ENCODE data around the gene ZMIZ1.

ZMIZ1 gene

DNA sequence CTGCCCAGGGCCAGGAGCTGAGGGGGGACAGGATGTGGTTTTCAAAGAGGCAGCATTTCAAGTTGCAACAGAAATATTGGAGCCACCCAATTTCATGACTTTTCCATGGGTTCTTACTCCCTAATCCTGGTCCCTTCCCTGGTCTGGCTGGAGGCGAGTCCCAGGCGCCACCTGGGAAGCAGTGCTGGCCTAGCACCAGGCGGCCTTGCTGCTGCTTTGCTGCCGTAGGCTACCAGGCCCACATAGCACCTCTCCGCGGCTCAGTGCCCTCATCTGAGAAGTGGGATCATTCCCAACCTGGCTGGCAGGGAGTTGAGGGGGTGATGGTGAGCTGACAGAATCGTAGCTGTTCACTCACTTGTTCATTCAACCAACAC, 33.7 kb downstream of the ZMIZ1 start:
- no peak overlapping the region for H3K27ac ChIP-seq (ENCODE audit: low read depth, low read length)
- no peak overlapping the region for H2AK5ac ChIP-seq (ENCODE audit: low read length)
- no peak overlapping the region for H3K4me2 ChIP-seq (ENCODE audit: low read length)
- peak; percentile 53 for DNase-seq
- no peaks in the 10 kb centered on the region for H3K36me3 ChIP-seq (ENCODE audit: control insufficient read depth, insufficient read depth, low read length)
- peaks cover 78% of the 10 kb centered on the region for H3K79me1 ChIP-seq (ENCODE audit: low read length)
- H3K79me2 ChIP-seq (ENCODE audit: control insufficient read depth, insufficient read depth, low read length) = peaks cover 97% of the 10 kb centered on the region
- no peak overlapping the region for H3K4me3 ChIP-seq (ENCODE audit: low read length)
- H3K23ac ChIP-seq (ENCODE audit: low read length) = no peak overlapping the region
- no peak overlapping the region for H2BK5ac ChIP-seq (ENCODE audit: low read length)
- no peak overlapping the region for H4K8ac ChIP-seq (ENCODE audit: low read depth, low read length)
- H3K9ac ChIP-seq (ENCODE audit: low read length) = no peak overlapping the region
- no peak overlapping the region for H4K5ac ChIP-seq (ENCODE audit: low read length)
- H3K4ac ChIP-seq (ENCODE audit: low read depth, low read length) = no peak overlapping the region
- H3K18ac ChIP-seq (ENCODE audit: low read length) = no peak overlapping the region
- H3K27me3 ChIP-seq (ENCODE audit: insufficient read depth, low read length, poor library complexity) = no peaks in the 10 kb centered on the region
- no peak overlapping the region for H3K56ac ChIP-seq (ENCODE audit: low read length)
- H3K4me1 ChIP-seq (ENCODE audit: control insufficient read depth, low read depth, low read length) = peaks cover 6% of the 10 kb centered on the region
- H2BK120ac ChIP-seq (ENCODE audit: low read depth, low read length) = no peak overlapping the region
- no CpG with 5 or more reads among the region's 7 CpGs for WGBS (ENCODE audit: extremely low coverage, insufficient coverage, low lambda C conversion rate)
- no peak overlapping the region for H2BK15ac ChIP-seq (replicated peaks; ENCODE audit: low read depth)

- no peak overlapping the region for H4K8ac ChIP-seq (ENCODE audit: low read depth, low read length)
These were observed 34.4 kb downstream of the ZMIZ1 start for GRCh38 chr10:79103129-79103528.

DNA sequence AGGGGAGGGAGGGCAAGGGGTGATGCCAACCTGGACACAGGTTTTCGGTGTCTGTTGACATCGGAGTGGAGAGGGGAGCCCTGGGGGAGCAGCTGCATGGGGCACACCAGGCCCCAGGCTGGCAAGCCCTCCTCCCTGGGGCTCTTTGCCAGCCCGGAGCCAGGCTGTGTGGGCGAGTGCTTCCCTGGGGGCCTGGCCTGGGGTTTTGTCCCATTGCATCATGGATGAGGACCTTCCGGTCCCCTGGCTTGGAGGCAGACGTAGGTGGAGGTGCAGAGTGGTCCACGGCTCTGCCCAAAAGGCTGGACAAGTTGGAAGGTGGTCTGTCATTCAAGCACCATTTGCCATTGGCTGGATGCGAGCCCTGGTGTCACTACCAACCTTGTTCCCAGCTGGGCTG, 34.8 kb downstream of the ZMIZ1 start:
- Histone ChIP-seq H2AK5ac (ENCODE audit: low read length) (no peak overlapping the region), H2BK5ac (ENCODE audit: low read length) (no peak overlapping the region), H2BK120ac (ENCODE audit: low read depth, low read length) (no peak overlapping the region), H4K5ac (ENCODE audit: low read length) (no peak overlapping the region), H3K18ac (ENCODE audit: low read length) (no peak overlapping the region), H3K4me1 (ENCODE audit: control insufficient read depth, low read depth, low read length) (peaks cover 3% of the 10 kb centered on the region), H3K4me3 (ENCODE audit: low read length) (no peak overlapping the region), H3K79me2 (ENCODE audit: control insufficient read depth, insufficient read depth, low read length) (peaks cover 96% of the 10 kb centered on the region), H3K23ac (ENCODE audit: low read length) (no peak overlapping the region), H3K36me3 (ENCODE audit: control insufficient read depth, insufficient read depth, low read length) (no peaks in the 10 kb centered on the region), H3K79me1 (ENCODE audit: low read length) (peaks cover 78% of the 10 kb centered on the region), H2BK15ac (replicated peaks; ENCODE audit: low read depth) (no peak overlapping the region), H3K9ac (ENCODE audit: low read length) (no peak overlapping the region), H3K4me2 (ENCODE audit: low read length) (no peak overlapping the region), H3K56ac (ENCODE audit: low read length) (no peak overlapping the region), H3K27me3 (ENCODE audit: insufficient read depth, low read length, poor library complexity) (no peaks in the 10 kb centered on the region), H3K27ac (ENCODE audit: low read depth, low read length) (no peak overlapping the region), H3K4ac (ENCODE audit: low read depth, low read length) (no peak overlapping the region), H4K8ac (ENCODE audit: low read depth, low read length) (no peak overlapping the region)
- WGBS (ENCODE audit: extremely low coverage, insufficient coverage, low lambda C conversion rate) = no CpG with 5 or more reads among the region's 8 CpGs
- DNase-seq = no peak

More at GRCh38 chr10:79103129-79103528, 34.4 kb downstream of the ZMIZ1 start:
- no peak overlapping the region for H4K5ac ChIP-seq (ENCODE audit: low read length)
- H3K79me2 ChIP-seq (ENCODE audit: control insufficient read depth, insufficient read depth, low read length) = peaks cover 96% of the 10 kb centered on the region
- no peak overlapping the region for H3K23ac ChIP-seq (ENCODE audit: low read length)
- no peak overlapping the region for H3K9ac ChIP-seq (ENCODE audit: low read length)
- H3K4ac ChIP-seq (ENCODE audit: low read depth, low read length) = no peak overlapping the region
- no CpG with 5 or more reads among the region's 13 CpGs for WGBS (ENCODE audit: extremely low coverage, insufficient coverage, low lambda C conversion rate)
- no peak overlapping the region for H3K18ac ChIP-seq (ENCODE audit: low read length)
- no peak overlapping the region for H3K4me3 ChIP-seq (ENCODE audit: low read length)
- peaks cover 6% of the 10 kb centered on the region for H3K4me1 ChIP-seq (ENCODE audit: control insufficient read depth, low read depth, low read length)
- DNase-seq = no peak
- no peak overlapping the region for H3K4me2 ChIP-seq (ENCODE audit: low read length)
- H3K79me1 ChIP-seq (ENCODE audit: low read length) = peaks cover 78% of the 10 kb centered on the region
- no peak overlapping the region for H2AK5ac ChIP-seq (ENCODE audit: low read length)
- H3K27me3 ChIP-seq (ENCODE audit: insufficient read depth, low read length, poor library complexity) = no peaks in the 10 kb centered on the region
- no peak overlapping the region for H3K56ac ChIP-seq (ENCODE audit: low read length)
- no peak overlapping the region for H2BK5ac ChIP-seq (ENCODE audit: low read length)
- no peaks in the 10 kb centered on the region for H3K36me3 ChIP-seq (ENCODE audit: control insufficient read depth, insufficient read depth, low read length)
- H3K27ac ChIP-seq (ENCODE audit: low read depth, low read length) = no peak overlapping the region
- H2BK120ac ChIP-seq (ENCODE audit: low read depth, low read length) = no peak overlapping the region
- H2BK15ac ChIP-seq (replicated peaks; ENCODE audit: low read depth) = no peak overlapping the region

GRCh38 chr10:79105150-79105739, 36.5 kb downstream of the ZMIZ1 start:
- H3K4ac ChIP-seq (ENCODE audit: low read depth, low read length) = no peak overlapping the region
- H3K18ac ChIP-seq (ENCODE audit: low read length) = no peak overlapping the region
- H3K23ac ChIP-seq (ENCODE audit: low read length) = no peak overlapping the region
- H3K4me2 ChIP-seq (ENCODE audit: low read length) = no peak overlapping the region
- no peak overlapping the region for H3K56ac ChIP-seq (ENCODE audit: low read length)
- no peak overlapping the region for H3K27ac ChIP-seq (ENCODE audit: low read depth, low read length)
- H2BK15ac ChIP-seq (replicated peaks; ENCODE audit: low read depth) = no peak overlapping the region
- H3K4me3 ChIP-seq (ENCODE audit: low read length) = no peak overlapping the region
- H2BK120ac ChIP-seq (ENCODE audit: low read depth, low read length) = no peak overlapping the region
- H4K8ac ChIP-seq (ENCODE audit: low read depth, low read length) = no peak overlapping the region
- no CpG with 5 or more reads among the region's 11 CpGs for WGBS (ENCODE audit: extremely low coverage, insufficient coverage, low lambda C conversion rate)
- no peak overlapping the region for H2BK5ac ChIP-seq (ENCODE audit: low read length)
- H4K5ac ChIP-seq (ENCODE audit: low read length) = no peak overlapping the region
- DNase-seq = no peak
- H3K79me1 ChIP-seq (ENCODE audit: low read length) = peaks cover 78% of the 10 kb centered on the region
- H3K27me3 ChIP-seq (ENCODE audit: insufficient read depth, low read length, poor library complexity) = no peaks in the 10 kb centered on the region
- H3K36me3 ChIP-seq (ENCODE audit: control insufficient read depth, insufficient read depth, low read length) = no peaks in the 10 kb centered on the region
- no peak overlapping the region for H2AK5ac ChIP-seq (ENCODE audit: low read length)
- no peak overlapping the region for H3K9ac ChIP-seq (ENCODE audit: low read length)
- peaks cover 3% of the 10 kb centered on the region for H3K4me1 ChIP-seq (ENCODE audit: control insufficient read depth, low read depth, low read length)
- peaks cover 96% of the 10 kb centered on the region for H3K79me2 ChIP-seq (ENCODE audit: control insufficient read depth, insufficient read depth, low read length)

- no peak overlapping the region for H3K23ac ChIP-seq (ENCODE audit: low read length)
- no peak overlapping the region for H4K5ac ChIP-seq (ENCODE audit: low read length)
- no peak overlapping the region for H3K4ac ChIP-seq (ENCODE audit: low read depth, low read length)
- no peak overlapping the region for H2BK15ac ChIP-seq (replicated peaks; ENCODE audit: low read depth)
- H3K56ac ChIP-seq (ENCODE audit: low read length) = no peak overlapping the region
- no peak overlapping the region for H2BK5ac ChIP-seq (ENCODE audit: low read length)
- H3K27me3 ChIP-seq (ENCODE audit: insufficient read depth, low read length, poor library complexity) = no peaks in the 10 kb centered on the region
- WGBS (ENCODE audit: extremely low coverage, insufficient coverage, low lambda C conversion rate) = no CpG with 5 or more reads among the region's 6 CpGs
- H3K4me2 ChIP-seq (ENCODE audit: low read length) = no peak overlapping the region
- H3K18ac ChIP-seq (ENCODE audit: low read length) = no peak overlapping the region
- peaks cover 3% of the 10 kb centered on the region for H3K4me1 ChIP-seq (ENCODE audit: control insufficient read depth, low read depth, low read length)
- no peaks in the 10 kb centered on the region for H3K36me3 ChIP-seq (ENCODE audit: control insufficient read depth, insufficient read depth, low read length)
- peaks cover 95% of the 10 kb centered on the region for H3K79me2 ChIP-seq (ENCODE audit: control insufficient read depth, insufficient read depth, low read length)
- H2AK5ac ChIP-seq (ENCODE audit: low read length) = no peak overlapping the region
- H3K4me3 ChIP-seq (ENCODE audit: low read length) = no peak overlapping the region
- DNase-seq = no peak
- no peak overlapping the region for H3K9ac ChIP-seq (ENCODE audit: low read length)
- no peak overlapping the region for H4K8ac ChIP-seq (ENCODE audit: low read depth, low read length)
- no peak overlapping the region for H2BK120ac ChIP-seq (ENCODE audit: low read depth, low read length)
- peaks cover 77% of the 10 kb centered on the region for H3K79me1 ChIP-seq (ENCODE audit: low read length)
- no peak overlapping the region for H3K27ac ChIP-seq (ENCODE audit: low read depth, low read length)
These were observed 37.1 kb downstream of the ZMIZ1 start for GRCh38 chr10:79105818-79106217.

Data from mesendoderm (in vitro differentiated cells).